CD4-positive, alpha-beta T cell treated with Interleukin-10 for 1 hour (primary cell): ENCODE data around the gene SRP14.
"Not testable (repeated sequence)": the region's sequence is repeated elsewhere in the genome, so short reads cannot be mapped to it uniquely, and the experiment has no call there.

ENCODE experiments used
- DNase-seq: peaks from one replicate; pipeline ENCODE4 v3.0.0-alpha.2; 2020

Gene SRP14

GRCh38 chr15:40038638-40039543 is at the start of gene SRP14:
TSS of gene SRP14 (minus strand) at chr15:40039181. CDS start at chr15:40039116, 65 bp downstream.
- peak; percentile 94 for DNase-seq

- DNase-seq = no peak
These were observed 49.3 kb upstream of the SRP14 start for GRCh38 chr15:40087991-40088928.

GRCh38 chr15:40087068-40087810 is 48.3 kb upstream of the SRP14 start:
- no peak for DNase-seq

- DNase-seq = no peak
These were observed 46.3 kb upstream of the SRP14 start for GRCh38 chr15:40085266-40085665.

GRCh38 chr15:40084650-40085049 is 45.7 kb upstream of the SRP14 start:
- DNase-seq = no peak

GRCh38 chr15:40082195-40082883 is 43.4 kb upstream of the SRP14 start:
- DNase-seq = no peak

GRCh38 chr15:40081691-40082194 is 42.8 kb upstream of the SRP14 start:
- DNase-seq = no peak

GRCh38 chr15:40080847-40081246 is 41.9 kb upstream of the SRP14 start:
- DNase-seq = no peak

- no peak for DNase-seq
These were observed 41.1 kb upstream of the SRP14 start for GRCh38 chr15:40080104-40080503.

- DNase-seq = no peak
These were observed 40.5 kb upstream of the SRP14 start for GRCh38 chr15:40079456-40079855.

GRCh38 chr15:40075298-40076044 is 36.5 kb upstream of the SRP14 start:
- no peak for DNase-seq

GRCh38 chr15:40074656-40075055 is 35.7 kb upstream of the SRP14 start:
- DNase-seq = not testable (repeated sequence)

- not testable (repeated sequence) for DNase-seq
These were observed 34.9 kb upstream of the SRP14 start for GRCh38 chr15:40073716-40074490.

- no peak for DNase-seq
These were observed 33.4 kb upstream of the SRP14 start for GRCh38 chr15:40072216-40072990.

GRCh38 chr15:40070608-40071218 is 31.7 kb upstream of the SRP14 start:
- no peak for DNase-seq

- no peak for DNase-seq
These were observed 31.2 kb upstream of the SRP14 start for GRCh38 chr15:40070166-40070557.

- no peak for DNase-seq
These were observed 30.5 kb upstream of the SRP14 start for GRCh38 chr15:40069178-40070165.
